ENCODE measurements around the gene ATG7. TPM values are rescaled to one million over a fixed set of nuclear protein-coding genes. Genes with fewer than 3 reads are reported as not detected.
"Not testable (repeated sequence)": the region's sequence is repeated elsewhere in the genome, so short reads cannot be mapped to it uniquely, and the experiment has no call there.

ATG7 gene
- polyA plus RNA-seq, 1 donor (not counting 4 experiments of a cell fraction or from before 2014, with no cell fraction given): 27.9 TPM

- H3K27ac ChIP-seq (ENCODE audit: control insufficient read depth, insufficient read depth, low read length): no peak overlapping the region
- no peak overlapping the region for H3K4me2 ChIP-seq (ENCODE audit: control insufficient read depth, extremely low read depth, insufficient read depth, low read depth, low read length)
- peaks cover 14% of the 10 kb centered on the region for H3K4me1 ChIP-seq (ENCODE audit: control insufficient read depth, extremely low read depth, insufficient read depth, low read length)
- H3K4me3 ChIP-seq (ENCODE audit: control insufficient read depth in 2 of 3, extremely low read depth in 1 of 3, insufficient read depth in 2 of 3, low read depth in 1 of 3, low read length in 3 of 3): no peak overlapping the region
- no peaks in the 10 kb centered on the region for H3K9me1 ChIP-seq (ENCODE audit: control insufficient read depth, extremely low read depth, insufficient read depth, low read length)
- DNase-seq (ENCODE audit: low read depth, low spot score) (no peak), FAIRE-seq (no peak)
- no peaks in the 10 kb centered on the region for H3K27me3 ChIP-seq (ENCODE audit: control insufficient read depth, extremely low read depth, insufficient read depth, low read length)
- peaks cover 11% of the 10 kb centered on the region for H3K9me3 ChIP-seq (ENCODE audit: control insufficient read depth, low read depth, low read length)
- no peaks in the 10 kb centered on the region for H4K20me1 ChIP-seq (ENCODE audit: control insufficient read depth, extremely low read depth, insufficient read depth, low read length)
- TF ChIP-seq CTCF (optimal IDR thresholded peaks at IDR 0.05 in 1 of 3, IDR thresholded peaks at IDR 0.05 in 1 of 3, conservative IDR thresholded peaks at IDR 0.05 in 1 of 3; ENCODE audit: extremely low read depth in 1 of 3, insufficient read depth in 2 of 3, low read length in 3 of 3) (no peak), EZH2 (IDR thresholded peaks at IDR 0.05; ENCODE audit: low read length) (no peak)
- no peak overlapping the region for H3K9ac ChIP-seq (ENCODE audit: control insufficient read depth, extremely low read depth, insufficient read depth, low read length)
- peaks cover 23% of the 10 kb centered on the region for H3K79me2 ChIP-seq (ENCODE audit: control insufficient read depth, insufficient read depth, low read length)
- dilution Hi-C loops (cut with MboI; ENCODE audit: extremely low pct_ligation_motif_present, low sequenced_read_pairs): no loop called here
- peaks cover 8 to 32% of the 10 kb centered on the region in 2 experiments for H3K36me3 ChIP-seq (ENCODE audit: control insufficient read depth in 2 of 2, extremely low read depth in 1 of 2, insufficient read depth in 2 of 2, low read length in 2 of 2)
- H2AFZ ChIP-seq (ENCODE audit: control insufficient read depth, low read length): no peak overlapping the region
These were observed 20.4 kb upstream of the ATG7 start for GRCh38 chr3:11251807-11252176.

GRCh38 chr3:11254876-11255275, 17.3 kb upstream of the ATG7 start:
- Histone ChIP-seq H3K4me1 (ENCODE audit: control insufficient read depth, extremely low read depth, insufficient read depth, low read length) (peaks cover 10% of the 10 kb centered on the region), H3K79me2 (ENCODE audit: control insufficient read depth, insufficient read depth, low read length) (peaks cover 15% of the 10 kb centered on the region), H3K27me3 (ENCODE audit: control insufficient read depth, extremely low read depth, insufficient read depth, low read length) (no peaks in the 10 kb centered on the region), H3K9me3 (ENCODE audit: control insufficient read depth, low read depth, low read length) (peaks cover 11% of the 10 kb centered on the region), H3K4me2 (ENCODE audit: control insufficient read depth, extremely low read depth, insufficient read depth, low read depth, low read length) (no peak overlapping the region), H3K36me3 (ENCODE audit: control insufficient read depth in 2 of 2, extremely low read depth in 1 of 2, insufficient read depth in 2 of 2, low read length in 2 of 2) (peaks cover 11 to 40% of the 10 kb centered on the region in 2 experiments), H3K9ac (ENCODE audit: control insufficient read depth, extremely low read depth, insufficient read depth, low read length) (peak overlapping the region; percentile 24), H4K20me1 (ENCODE audit: control insufficient read depth, extremely low read depth, insufficient read depth, low read length) (no peaks in the 10 kb centered on the region), H3K9me1 (ENCODE audit: control insufficient read depth, extremely low read depth, insufficient read depth, low read length) (no peaks in the 10 kb centered on the region), H3K4me3 (ENCODE audit: control insufficient read depth in 2 of 3, extremely low read depth in 1 of 3, insufficient read depth in 2 of 3, low read depth in 1 of 3, low read length in 3 of 3) (no peak overlapping the region), H2AFZ (ENCODE audit: control insufficient read depth, low read length) (no peak overlapping the region), H3K27ac (ENCODE audit: control insufficient read depth, insufficient read depth, low read length) (peak overlapping the region; percentile 81)
- TF ChIP-seq CTCF (optimal IDR thresholded peaks at IDR 0.05 in 1 of 3, IDR thresholded peaks at IDR 0.05 in 1 of 3, conservative IDR thresholded peaks at IDR 0.05 in 1 of 3; ENCODE audit: extremely low read depth in 1 of 3, insufficient read depth in 2 of 3, low read length in 3 of 3) (no peak), EZH2 (IDR thresholded peaks at IDR 0.05; ENCODE audit: low read length) (no peak)
- dilution Hi-C loops (cut with MboI; ENCODE audit: extremely low pct_ligation_motif_present, low sequenced_read_pairs): no loop called here
- peak; percentile 86 for FAIRE-seq
- DNase-seq (ENCODE audit: low read depth, low spot score): no peak

- H4K20me1 ChIP-seq (ENCODE audit: control insufficient read depth, extremely low read depth, insufficient read depth, low read length); FAIRE-seq: not testable (repeated sequence)
- peak overlapping the region; percentile 81 for H3K27ac ChIP-seq (ENCODE audit: control insufficient read depth, insufficient read depth, low read length)
These were observed 16.7 kb upstream of the ATG7 start for GRCh38 chr3:11255537-11255936.

More at GRCh38 chr3:11255537-11255936, 16.7 kb upstream of the ATG7 start:
- H2AFZ ChIP-seq (ENCODE audit: control insufficient read depth, low read length); H3K9me1 ChIP-seq (ENCODE audit: control insufficient read depth, extremely low read depth, insufficient read depth, low read length); H3K4me2 ChIP-seq (ENCODE audit: control insufficient read depth, extremely low read depth, insufficient read depth, low read depth, low read length); dilution Hi-C loops (cut with MboI; ENCODE audit: extremely low pct_ligation_motif_present, low sequenced_read_pairs); DNase-seq (ENCODE audit: low read depth, low spot score); H3K4me3 ChIP-seq (ENCODE audit: control insufficient read depth in 2 of 3, extremely low read depth in 1 of 3, insufficient read depth in 2 of 3, low read depth in 1 of 3, low read length in 3 of 3); H3K27me3 ChIP-seq (ENCODE audit: control insufficient read depth, extremely low read depth, insufficient read depth, low read length): not testable (repeated sequence)
- Histone ChIP-seq H3K79me2 (ENCODE audit: control insufficient read depth, insufficient read depth, low read length) (peaks cover 15% of the 10 kb centered on the region), H3K9me3 (ENCODE audit: control insufficient read depth, low read depth, low read length) (peaks cover 11% of the 10 kb centered on the region), H3K4me1 (ENCODE audit: control insufficient read depth, extremely low read depth, insufficient read depth, low read length) (peaks cover 10% of the 10 kb centered on the region), H3K36me3 (ENCODE audit: control insufficient read depth in 2 of 2, extremely low read depth in 1 of 2, insufficient read depth in 2 of 2, low read length in 2 of 2) (peaks cover 17 to 46% of the 10 kb centered on the region in 2 experiments), H3K9ac (ENCODE audit: control insufficient read depth, extremely low read depth, insufficient read depth, low read length) (peak overlapping the region; percentile 24)

All from keratinocyte (primary cell).